ENCODE results near the gene CCN5.

DNA sequence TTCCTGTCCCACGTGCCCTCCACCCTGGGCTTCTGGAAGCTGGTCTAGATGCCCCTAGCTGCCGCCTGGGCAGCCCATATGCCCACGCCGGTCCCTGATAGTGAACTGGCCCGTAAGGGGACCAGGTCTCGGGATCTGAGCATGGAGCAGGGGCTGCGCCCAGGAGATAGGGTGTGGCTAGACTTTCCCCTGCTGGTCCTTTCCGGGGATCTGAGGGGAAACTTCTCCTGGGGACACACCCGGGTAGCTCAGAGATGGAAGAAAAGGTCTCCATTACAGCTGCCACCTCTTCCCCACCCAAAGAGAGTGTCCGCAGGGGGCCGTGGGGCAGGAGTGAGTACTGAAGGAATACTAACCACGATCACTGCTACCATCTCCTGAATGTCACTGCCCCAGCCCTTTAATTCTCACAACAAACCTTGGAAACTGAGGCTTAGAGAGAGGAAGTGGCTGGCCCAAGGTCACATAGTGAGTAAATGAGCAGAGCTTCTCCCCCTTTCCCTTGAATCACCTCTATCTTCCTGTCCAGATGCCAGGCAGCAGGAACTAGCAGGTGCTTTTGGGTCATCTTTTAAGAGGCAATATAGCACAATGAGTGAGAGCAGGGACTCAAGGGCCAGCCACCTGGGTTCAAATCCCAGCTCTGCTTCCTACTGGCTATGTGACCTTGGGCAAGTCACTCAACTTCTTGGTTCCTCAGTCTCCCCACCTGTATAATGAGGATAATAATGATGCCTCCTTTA is 11.8 kb upstream of the CCN5 start:
- TF ChIP-seq, protein P1, sequence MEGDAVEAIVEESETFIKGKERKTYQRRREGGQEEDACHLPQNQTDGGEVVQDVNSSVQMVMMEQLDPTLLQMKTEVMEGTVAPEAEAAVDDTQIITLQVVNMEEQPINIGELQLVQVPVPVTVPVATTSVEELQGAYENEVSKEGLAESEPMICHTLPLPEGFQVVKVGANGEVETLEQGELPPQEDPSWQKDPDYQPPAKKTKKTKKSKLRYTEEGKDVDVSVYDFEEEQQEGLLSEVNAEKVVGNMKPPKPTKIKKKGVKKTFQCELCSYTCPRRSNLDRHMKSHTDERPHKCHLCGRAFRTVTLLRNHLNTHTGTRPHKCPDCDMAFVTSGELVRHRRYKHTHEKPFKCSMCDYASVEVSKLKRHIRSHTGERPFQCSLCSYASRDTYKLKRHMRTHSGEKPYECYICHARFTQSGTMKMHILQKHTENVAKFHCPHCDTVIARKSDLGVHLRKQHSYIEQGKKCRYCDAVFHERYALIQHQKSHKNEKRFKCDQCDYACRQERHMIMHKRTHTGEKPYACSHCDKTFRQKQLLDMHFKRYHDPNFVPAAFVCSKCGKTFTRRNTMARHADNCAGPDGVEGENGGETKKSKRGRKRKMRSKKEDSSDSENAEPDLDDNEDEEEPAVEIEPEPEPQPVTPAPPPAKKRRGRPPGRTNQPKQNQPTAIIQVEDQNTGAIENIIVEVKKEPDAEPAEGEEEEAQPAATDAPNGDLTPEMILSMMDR (IDR thresholded peaks at IDR 0.05): peak in 1 of 3 donors; percentile 17
- TF ChIP-seq EP300 (IDR thresholded peaks at IDR 0.05): no peak

All from ovary (tissue), 3 donors.